Smooth muscle cell (in vitro differentiated cells): Measurements from ENCODE around the gene MUC4. TPM values are rescaled to one million over a fixed set of nuclear protein-coding genes. Genes with fewer than 3 reads are reported as not detected.

Source experiments
- DNase-seq: peaks from one replicate; lab custom pipeline; 2025; ENCODE audit not compliant: unreplicated experiment; lab: John Stamatoyannopoulos, UW
- H2AFZ ChIP-seq: fragments of 200-600 bp; sonication (generic); 2 replicates; pipeline ENCODE4 v1.6.0; 2016; ENCODE audit warnings: antibody characterized with exemption, low read depth, mild to moderate bottlenecking
- H3F3A ChIP-seq: fragments of 200-600 bp; sonication (generic); 2 replicates; pipeline ENCODE4 v1.6.0; 2017; ENCODE audit warnings: antibody characterized with exemption, low read depth
- H3K27ac ChIP-seq: fragments of 200-600 bp; sonication (generic); 2 replicates; pipeline ENCODE4 v1.5.1; 2016; ENCODE audit warnings: low read depth, mild to moderate bottlenecking
- H3K27me3 ChIP-seq: fragments of 200-600 bp; sonication (generic); 2 replicates; pipeline ENCODE4 v1.6.1; 2016; ENCODE audit warnings: low read depth, mild to moderate bottlenecking
- H3K36me3 ChIP-seq: fragments of 200-600 bp; sonication (generic); 2 replicates; pipeline ENCODE4 v1.5.1; 2016; ENCODE audit warnings: low read depth
- H3K4me1 ChIP-seq: fragments of 200-600 bp; sonication (generic); 2 replicates; pipeline ENCODE4 v1.5.1; 2016; ENCODE audit warnings: low read depth
- H3K4me2 ChIP-seq: fragments of 200-600 bp; sonication (generic); 2 replicates; pipeline ENCODE4 v1.6.0; 2016; ENCODE audit warnings: mild to moderate bottlenecking
- H3K4me3 ChIP-seq: fragments of 200-600 bp; sonication (generic); 2 replicates; pipeline ENCODE4 v1.5.1; 2016; ENCODE audit warnings: mild to moderate bottlenecking
- H3K79me2 ChIP-seq: fragments of 200-600 bp; sonication (generic); 2 replicates; pipeline ENCODE4 v1.6.0; 2016; ENCODE audit warnings: low read depth, mild to moderate bottlenecking
- H3K9ac ChIP-seq: fragments of 200-600 bp; sonication (generic); 2 replicates; pipeline ENCODE4 v1.6.0; 2016; ENCODE audit warnings: low read depth
- H3K9me3 ChIP-seq: fragments of 200-600 bp; sonication (generic); replicated peaks from 2 replicates; pipeline ENCODE4 v1.5.1; 2016; ENCODE audit warnings: low read depth
- H4K20me1 ChIP-seq: fragments of 200-600 bp; sonication (generic); 2 replicates; pipeline ENCODE4 v1.6.0; 2016; ENCODE audit warnings: low read depth
- CTCF ChIP-seq: fragments of 200-600 bp; sonication (generic); IDR thresholded peaks from 2 replicates; pipeline ENCODE4 v1.5.1; 2017; ENCODE audit warnings: borderline replicate concordance, mild to moderate bottlenecking, antibody characterized with exemption; ENCODE audit not compliant: insufficient read depth, poor library complexity, severe bottlenecking
- WGBS: methylation state at CpG from one replicate; pipeline ENCODE4 v1.1.7; 2016; ENCODE audit warnings: low lambda C conversion rate; 5-methylcytosine and 5-hydroxymethylcytosine counted together
- polyA plus RNA-seq: library from polyadenylated mRNA; unstranded; fragments of >200 nt; fragmentation: Nextera tagmentation; extraction: Ambion mirVana; gene quantifications from 2 replicates; pipeline ENCODE4 v1.2.1, GENCODE V29; 2016
- total RNA-seq: library from RNA; depleted of rRNA; stranded (reverse); fragments of >200 nt; gene quantifications from 2 replicates; pipeline ENCODE4 v1.2.3, GENCODE V29; 2014

MUC4 gene
- total and polyA plus RNA-seq, 2 experiments from 2014 or later, result not detected

DNA sequence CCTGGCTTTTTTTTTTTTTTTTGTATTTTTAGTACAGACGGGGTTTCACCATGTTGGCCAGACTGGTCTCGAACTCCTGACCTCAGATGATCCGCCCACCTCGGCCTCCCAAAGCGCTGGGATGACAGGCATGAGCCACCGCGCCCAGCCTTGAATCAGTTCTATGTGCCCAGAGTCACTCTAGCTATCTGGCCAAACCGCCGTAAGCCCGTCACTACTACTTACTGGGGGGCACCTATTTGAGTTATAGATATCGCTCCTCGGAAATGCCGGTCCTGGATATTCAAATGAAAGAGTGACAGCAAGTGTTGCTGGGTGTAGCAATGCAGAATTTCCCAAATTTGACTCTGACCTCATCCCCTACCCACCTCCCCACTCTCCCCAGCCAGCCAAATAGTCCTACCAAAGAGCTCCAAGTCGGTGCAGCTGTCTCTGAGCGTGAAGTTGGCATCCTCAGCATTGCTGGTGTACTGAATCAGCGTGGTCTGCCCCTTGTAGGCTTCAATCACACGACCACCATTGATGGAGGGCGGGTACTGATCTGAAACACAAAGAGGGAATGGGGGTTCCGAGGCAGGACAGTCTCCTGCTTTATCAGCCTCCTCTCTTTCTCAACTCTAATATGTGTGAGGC, 52.9 kb downstream of the MUC4 start:
- no peaks in the 10 kb centered on the region for H3K79me2 ChIP-seq
- no peaks in the 10 kb centered on the region for H4K20me1 ChIP-seq
- TF ChIP-seq CTCF, result no peak
- H3K9ac ChIP-seq, result no peak overlapping the region
- no peak overlapping the region for H3K4me3 ChIP-seq
- no peaks in the 10 kb centered on the region for H3K27me3 ChIP-seq
- H3K27ac ChIP-seq, result no peak overlapping the region
- H3K4me2 ChIP-seq, result no peak overlapping the region
- no peaks in the 10 kb centered on the region for H3K9me3 ChIP-seq
- DNase-seq, result no peak
- H3K4me1 ChIP-seq, result no peaks in the 10 kb centered on the region
- no peak overlapping the region for H2AFZ ChIP-seq
- no peaks in the 10 kb centered on the region for H3K36me3 ChIP-seq
- 87% methylated on average over 19 of the region's 19 CpGs for WGBS
- H3F3A ChIP-seq, result no peaks in the 10 kb centered on the region

DNA sequence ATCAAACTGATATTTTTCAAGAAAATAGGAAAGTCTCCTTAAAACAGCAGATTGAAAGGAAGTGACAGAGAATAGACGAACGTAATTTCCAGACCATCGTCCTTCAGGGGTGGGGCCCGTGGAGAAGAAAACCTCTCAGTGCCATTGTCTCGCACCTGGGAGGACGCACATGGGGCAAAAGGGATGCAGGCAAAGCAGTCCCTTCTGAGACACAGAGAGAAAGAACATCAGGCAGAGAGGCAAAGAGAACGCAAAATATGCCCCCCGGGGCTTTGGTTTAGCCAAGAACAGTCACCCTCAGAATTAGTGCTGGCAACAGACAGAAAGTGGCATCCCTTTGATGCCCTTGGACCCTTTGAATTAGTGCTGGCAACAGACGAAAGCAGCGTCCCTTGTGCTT, 53.9 kb downstream of the MUC4 start:
- no peak overlapping the region for H3K9ac ChIP-seq
- no peaks in the 10 kb centered on the region for H3F3A ChIP-seq
- H3K36me3 ChIP-seq, result no peaks in the 10 kb centered on the region
- H3K4me1 ChIP-seq, result no peaks in the 10 kb centered on the region
- no peaks in the 10 kb centered on the region for H4K20me1 ChIP-seq
- TF ChIP-seq CTCF, result no peak
- H2AFZ ChIP-seq, result no peak overlapping the region
- H3K9me3 ChIP-seq, result no peaks in the 10 kb centered on the region
- H3K79me2 ChIP-seq, result no peaks in the 10 kb centered on the region
- no peaks in the 10 kb centered on the region for H3K27me3 ChIP-seq
- no peak overlapping the region for H3K27ac ChIP-seq
- 88% methylated on average over 10 of the region's 10 CpGs for WGBS
- no peak overlapping the region for H3K4me2 ChIP-seq
- no peak for DNase-seq
- no peak overlapping the region for H3K4me3 ChIP-seq

DNA sequence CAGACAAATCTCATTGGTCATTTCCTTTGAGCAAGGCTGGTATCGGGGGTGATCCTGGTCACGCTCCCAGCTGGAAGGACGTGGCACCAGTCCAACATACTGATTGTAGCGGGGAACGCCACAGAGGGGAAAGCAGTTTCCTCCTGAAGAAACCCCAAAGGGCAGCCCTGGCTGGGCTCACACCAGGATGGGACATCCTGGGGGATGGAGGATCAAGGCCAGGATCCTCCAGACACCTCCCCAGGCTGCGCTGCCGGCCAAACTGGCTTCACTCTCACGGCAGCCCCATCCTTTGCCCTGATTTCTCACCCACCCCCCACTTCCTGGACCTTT, 54.3 kb downstream of the MUC4 start:
- no peak overlapping the region for H3K9ac ChIP-seq
- no peak overlapping the region for H3K4me2 ChIP-seq
- no peaks in the 10 kb centered on the region for H3K4me1 ChIP-seq
- H3K9me3 ChIP-seq, result no peaks in the 10 kb centered on the region
- DNase-seq, result no peak
- H2AFZ ChIP-seq, result no peak overlapping the region
- H4K20me1 ChIP-seq, result no peaks in the 10 kb centered on the region
- no peaks in the 10 kb centered on the region for H3K36me3 ChIP-seq
- TF ChIP-seq CTCF, result no peak
- H3K79me2 ChIP-seq, result no peaks in the 10 kb centered on the region
- no peak overlapping the region for H3K4me3 ChIP-seq
- WGBS, result 90% methylated on average over 5 of the region's 8 CpGs
- H3K27ac ChIP-seq, result no peak overlapping the region
- H3K27me3 ChIP-seq, result no peaks in the 10 kb centered on the region
- no peaks in the 10 kb centered on the region for H3F3A ChIP-seq
